GM13977 (cell line): Measurements from ENCODE around the gene MAP2K3.

ENCODE experiments used
- DNase-seq: peaks from one replicate; pipeline ENCODE4 v3.0.0; 2012; ENCODE audit warnings: low spot score
- in situ Hi-C: fragments of 300-500 bp; cut with MboI; formaldehyde crosslinking; loops from one replicate; pipeline ENCODE4 v1.12.0; 2022; ENCODE audit warnings: low sequenced_read_pairs, low pct_unique_long_range_greater_than_20kb, mixed read lengths, inconsistent platforms; ENCODE audit not compliant: unreplicated experiment
- TF ChIP-seq, protein P1 (sequence below): IDR thresholded peaks from 2 replicates; pipeline ENCODE4 v1.5.1; 2012; ENCODE audit warnings: mild to moderate bottlenecking, control low read depth; ENCODE audit not compliant: insufficient read depth; ENCODE audit errors: extremely low read depth, missing control alignments

Gene MAP2K3

GRCh38 chr17:21242780-21243515 is 41.6 kb upstream of the MAP2K3 start:
- in situ Hi-C loops: no loop called here
- TF ChIP-seq, protein P1, sequence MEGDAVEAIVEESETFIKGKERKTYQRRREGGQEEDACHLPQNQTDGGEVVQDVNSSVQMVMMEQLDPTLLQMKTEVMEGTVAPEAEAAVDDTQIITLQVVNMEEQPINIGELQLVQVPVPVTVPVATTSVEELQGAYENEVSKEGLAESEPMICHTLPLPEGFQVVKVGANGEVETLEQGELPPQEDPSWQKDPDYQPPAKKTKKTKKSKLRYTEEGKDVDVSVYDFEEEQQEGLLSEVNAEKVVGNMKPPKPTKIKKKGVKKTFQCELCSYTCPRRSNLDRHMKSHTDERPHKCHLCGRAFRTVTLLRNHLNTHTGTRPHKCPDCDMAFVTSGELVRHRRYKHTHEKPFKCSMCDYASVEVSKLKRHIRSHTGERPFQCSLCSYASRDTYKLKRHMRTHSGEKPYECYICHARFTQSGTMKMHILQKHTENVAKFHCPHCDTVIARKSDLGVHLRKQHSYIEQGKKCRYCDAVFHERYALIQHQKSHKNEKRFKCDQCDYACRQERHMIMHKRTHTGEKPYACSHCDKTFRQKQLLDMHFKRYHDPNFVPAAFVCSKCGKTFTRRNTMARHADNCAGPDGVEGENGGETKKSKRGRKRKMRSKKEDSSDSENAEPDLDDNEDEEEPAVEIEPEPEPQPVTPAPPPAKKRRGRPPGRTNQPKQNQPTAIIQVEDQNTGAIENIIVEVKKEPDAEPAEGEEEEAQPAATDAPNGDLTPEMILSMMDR: no peak
- no peak for DNase-seq

- in situ Hi-C loops: no loop called here
- TF ChIP-seq, protein P1: no peak
- no peak for DNase-seq
Observed at GRCh38 chr17:21243516-21244303, 40.8 kb upstream of the MAP2K3 start.

DNA sequence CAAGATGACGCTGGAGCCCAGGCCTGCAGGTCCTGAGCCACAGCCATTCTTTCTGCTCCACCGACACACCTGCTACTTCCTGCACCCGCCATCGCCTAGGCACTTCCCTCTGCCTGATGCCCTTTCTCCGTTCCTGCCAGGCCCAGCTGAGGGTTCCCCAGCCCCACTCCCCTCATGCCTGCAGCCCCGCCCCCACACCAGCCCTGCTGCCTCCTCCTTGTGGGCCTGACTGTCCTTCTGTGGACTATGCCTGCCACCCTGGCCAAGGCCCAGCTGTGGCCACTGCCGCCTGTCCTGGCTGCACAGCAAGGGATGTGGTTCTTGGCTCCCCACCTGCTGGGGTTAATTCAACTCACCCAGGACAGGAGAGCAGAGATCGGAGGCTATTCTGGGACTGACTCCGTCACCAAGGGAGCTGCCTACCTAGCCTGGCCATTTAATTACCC is 38.8 kb upstream of the MAP2K3 start:
- in situ Hi-C loops: no loop called here
- DNase-seq: no peak
- TF ChIP-seq, protein P1: no peak

- in situ Hi-C loops: no loop called here
Observed at GRCh38 chr17:21246698-21247097, 37.8 kb upstream of the MAP2K3 start.

DNA sequence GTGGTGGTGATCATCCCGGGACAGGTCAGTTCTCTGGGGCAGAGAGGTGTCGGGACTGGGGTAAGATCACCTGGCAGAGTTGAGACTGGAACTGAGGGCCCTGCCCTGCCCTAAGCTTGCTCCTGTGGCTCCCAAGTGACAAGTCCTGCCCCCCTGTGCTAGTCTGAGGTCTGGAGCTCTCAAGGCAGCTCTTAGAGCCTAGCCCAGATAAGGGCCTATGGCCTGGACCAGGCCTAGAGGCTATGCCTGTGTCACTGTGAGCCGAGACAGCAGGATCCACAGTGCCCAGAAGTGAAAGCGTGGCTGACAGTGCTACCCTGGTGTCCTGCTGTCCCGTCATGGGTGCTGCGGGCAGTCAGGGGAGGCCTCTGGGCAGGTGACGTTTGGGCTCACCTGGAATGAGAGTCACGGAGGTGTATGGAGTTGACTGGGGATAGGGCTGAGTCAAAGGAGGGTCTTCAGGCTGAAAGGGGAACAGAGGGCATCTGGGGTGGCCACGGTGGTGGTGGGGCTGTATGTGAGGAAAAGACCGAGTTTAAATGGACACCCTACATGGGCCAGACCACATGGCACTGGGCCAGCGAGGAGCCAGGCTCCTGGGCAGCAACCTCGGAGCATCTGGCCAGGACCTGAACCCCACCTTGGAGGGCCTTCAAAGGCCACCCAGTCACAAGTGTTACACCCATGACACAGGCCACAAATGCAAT is 36.8 kb upstream of the MAP2K3 start:
- TF ChIP-seq, protein P1: no peak
- DNase-seq: no peak
- in situ Hi-C loops: no loop called here

More at GRCh38 chr17:21246698-21247097, 37.8 kb upstream of the MAP2K3 start:
- TF ChIP-seq, protein P1: no peak
- DNase-seq: no peak

DNA sequence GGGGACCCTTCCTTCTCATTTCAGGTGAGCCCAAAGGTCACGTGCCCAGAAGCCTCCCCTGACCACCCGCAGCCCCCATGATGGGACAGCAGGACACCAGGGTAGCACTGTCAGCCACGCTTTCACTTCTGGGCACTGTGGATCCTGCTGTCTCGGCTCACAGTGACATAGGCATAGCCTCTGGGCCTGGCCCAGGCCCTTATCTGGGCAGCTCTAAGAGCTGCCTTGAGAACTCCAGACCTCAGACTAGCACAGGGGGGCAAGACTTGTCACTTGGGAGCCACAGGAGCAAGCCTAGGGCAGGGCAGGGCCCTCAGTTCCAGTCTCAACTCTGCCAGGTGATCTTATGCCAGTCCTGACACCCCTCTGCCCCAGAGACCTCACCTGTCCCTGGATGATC is 36.0 kb upstream of the MAP2K3 start:
- DNase-seq: no peak
- in situ Hi-C loops: no loop called here
- TF ChIP-seq, protein P1: no peak
